GM19455 (cell line): ENCODE measurements around the gene PDE4A.
"Not testable (repeated sequence)": the region's sequence is repeated elsewhere in the genome, so short reads cannot be mapped to it uniquely, and the experiment has no call there.

Experiments
- ATAC-seq: cut with Tn5 transposase; IDR thresholded peaks from one replicate; pipeline ENCODE4 v1.9.1; 2021; ENCODE audit not compliant: unreplicated experiment

PDE4A gene

DNA sequence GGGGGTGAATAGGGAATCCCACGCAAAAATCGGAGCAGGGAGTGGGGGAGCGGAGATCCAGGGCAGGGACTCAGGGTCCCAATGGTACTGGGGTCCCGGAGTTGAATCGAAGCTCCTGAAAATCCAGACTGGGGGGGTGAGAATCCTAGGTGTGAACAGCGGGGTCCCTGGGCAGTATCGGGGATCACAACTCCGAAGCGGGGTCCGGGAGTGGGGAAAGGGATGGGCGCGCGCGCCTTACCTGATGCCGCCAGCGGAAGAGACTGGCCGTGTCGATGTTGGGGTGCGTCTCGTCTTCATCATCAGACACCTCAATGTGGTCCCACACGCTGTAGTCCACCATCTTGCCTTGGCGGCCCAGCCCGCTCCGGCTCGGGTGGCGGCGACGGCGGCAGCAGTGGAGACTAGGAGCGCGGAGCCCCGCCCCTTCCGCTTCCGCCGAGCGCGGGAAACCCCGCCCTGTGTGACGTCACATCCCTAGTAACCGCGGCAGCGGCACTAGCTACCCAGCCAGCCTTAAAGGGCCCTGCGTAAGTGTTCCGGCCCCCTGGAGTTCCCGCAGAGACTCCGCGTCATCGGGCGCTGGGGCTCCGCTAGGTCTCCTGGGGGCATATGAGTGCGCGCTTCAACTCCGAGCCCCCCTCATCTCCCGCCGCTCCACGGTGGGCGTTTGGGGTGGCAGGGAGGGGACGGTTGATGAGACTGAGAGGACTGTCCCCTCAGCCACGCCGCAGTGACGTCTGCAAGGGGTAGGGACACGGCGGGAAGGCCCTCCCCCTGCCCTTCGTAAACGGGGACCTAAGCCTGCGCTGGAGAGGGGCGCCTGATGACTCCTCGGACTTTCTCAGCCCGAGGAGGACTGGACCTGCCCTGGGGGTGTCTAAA lies 17.0 kb upstream of the PDE4A start, which contains the start of gene CDC37:
CDC37 (minus strand) TSS at position 406 of the 885 bp plus-strand sequence; CDS start at position 343, 63 bp downstream.
- ATAC-seq = peak; percentile 76

DNA sequence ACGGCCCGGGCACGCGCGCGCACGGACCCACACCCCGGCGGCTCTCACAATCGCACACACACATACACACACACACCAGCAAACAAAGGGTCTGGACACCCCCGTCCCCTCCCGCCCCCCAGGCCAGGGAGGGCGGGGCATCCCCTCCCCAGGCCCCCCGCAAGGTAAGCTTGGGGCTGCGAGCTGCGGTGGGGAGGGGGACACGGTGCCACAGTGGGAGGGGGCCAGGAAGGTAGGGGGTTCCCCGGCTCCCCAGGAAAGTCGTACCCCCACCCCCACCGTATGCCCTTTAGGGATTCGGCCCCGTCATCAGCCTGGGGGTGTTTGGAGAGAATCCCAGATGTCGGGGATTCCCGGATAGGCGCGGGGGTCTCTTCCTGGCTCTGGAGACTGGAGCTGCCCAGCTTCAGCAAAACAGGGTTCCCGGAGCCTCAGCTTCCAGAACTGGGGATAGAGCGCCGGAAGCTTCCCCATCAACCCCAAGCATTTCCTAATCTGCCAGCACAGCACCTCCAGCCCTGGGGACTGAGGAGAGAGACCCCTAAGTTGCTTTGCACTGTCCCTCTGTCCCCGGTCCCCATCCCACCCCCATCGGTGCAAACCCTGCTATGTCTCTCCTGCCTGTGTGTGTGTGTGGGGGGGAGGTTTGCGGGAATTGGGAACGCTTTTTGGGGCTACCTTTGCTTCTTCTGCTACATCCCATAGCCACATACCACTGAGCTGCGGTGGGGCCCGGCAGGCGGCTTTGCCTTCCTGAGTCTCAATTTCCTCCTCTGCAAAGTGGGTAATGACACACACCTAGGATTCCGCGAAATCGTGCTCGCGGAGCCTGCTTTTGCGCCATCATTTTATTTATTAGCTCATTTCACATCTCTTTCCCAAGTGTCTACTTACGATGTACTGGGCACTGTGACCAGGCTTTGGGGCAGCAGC lies 15.2 kb upstream of the PDE4A start:
- ATAC-seq = no peak

DNA sequence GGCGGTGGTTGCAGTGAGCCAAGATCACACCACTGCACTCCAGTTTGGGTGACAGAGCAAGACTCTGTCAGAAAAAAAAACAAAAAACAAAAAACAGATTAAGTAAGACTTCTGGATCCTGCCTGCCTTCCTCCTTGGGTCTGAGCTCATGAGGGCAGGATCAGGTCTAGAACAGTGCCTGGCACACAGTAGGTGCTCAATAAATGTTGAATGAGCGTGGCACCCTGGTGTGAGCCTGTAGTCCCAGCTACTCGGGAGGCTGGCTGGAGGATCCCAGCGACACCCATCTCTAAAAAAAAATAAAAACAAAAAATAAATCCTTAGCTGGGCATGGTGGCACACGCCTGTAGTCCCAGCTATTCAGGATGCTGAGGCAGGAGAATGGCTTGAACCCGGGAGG lies 14.1 kb upstream of the PDE4A start:
- ATAC-seq = no peak

DNA sequence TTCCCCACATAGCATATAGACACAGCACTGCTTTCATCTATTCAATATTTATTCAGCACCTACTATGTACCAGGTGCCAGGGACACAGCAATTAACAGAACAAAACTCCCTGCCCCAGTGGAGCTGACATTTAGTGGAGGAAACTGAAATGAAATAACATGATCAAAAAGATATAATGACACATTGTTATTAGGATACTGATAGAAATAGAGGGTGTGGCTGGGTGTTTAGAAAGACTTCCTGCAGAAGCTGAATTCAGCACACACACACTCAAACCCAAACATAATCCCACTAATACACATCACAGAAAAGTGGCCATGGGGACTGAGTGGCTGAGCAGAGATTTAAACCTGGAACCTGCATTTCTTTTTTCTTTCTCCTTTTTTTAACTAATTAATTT lies 13.2 kb upstream of the PDE4A start:
- no peak for ATAC-seq

DNA sequence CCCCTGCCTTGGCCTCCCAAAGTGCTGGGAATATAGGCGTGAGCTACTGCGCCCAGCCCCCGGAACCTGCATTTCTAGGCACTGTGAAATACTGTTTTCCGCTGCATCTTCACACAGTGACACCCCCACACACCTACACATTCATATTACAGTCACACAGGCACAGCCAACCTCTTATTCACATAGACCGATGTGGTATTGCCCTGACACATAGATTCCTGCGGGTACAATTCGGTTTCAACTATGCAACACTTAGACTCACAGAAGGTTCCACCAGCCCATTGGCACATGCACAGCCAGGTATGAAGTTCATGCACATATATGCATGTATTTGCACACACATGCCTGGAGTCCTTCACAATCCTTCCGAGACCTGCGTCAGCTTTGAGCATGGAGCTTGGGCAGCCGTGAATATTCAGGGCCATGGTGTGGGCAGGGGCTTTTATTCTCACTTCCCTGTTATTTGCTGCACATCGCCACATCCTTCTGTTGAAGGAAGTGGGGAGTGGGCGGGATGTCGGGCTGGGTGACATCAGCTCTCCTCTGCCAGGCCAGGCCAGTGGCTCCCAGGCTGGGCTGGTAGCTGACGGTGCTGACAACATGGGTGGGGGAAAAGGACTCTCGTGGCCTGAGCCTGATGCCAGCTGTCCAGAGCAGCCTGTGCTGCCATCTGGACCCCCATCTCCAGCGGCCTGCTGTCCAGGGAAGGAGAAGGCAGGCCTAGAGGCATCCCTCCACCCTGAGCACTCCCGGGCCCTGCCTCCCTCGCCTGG lies 11.6 kb upstream of the PDE4A start:
- ATAC-seq = no peak

DNA sequence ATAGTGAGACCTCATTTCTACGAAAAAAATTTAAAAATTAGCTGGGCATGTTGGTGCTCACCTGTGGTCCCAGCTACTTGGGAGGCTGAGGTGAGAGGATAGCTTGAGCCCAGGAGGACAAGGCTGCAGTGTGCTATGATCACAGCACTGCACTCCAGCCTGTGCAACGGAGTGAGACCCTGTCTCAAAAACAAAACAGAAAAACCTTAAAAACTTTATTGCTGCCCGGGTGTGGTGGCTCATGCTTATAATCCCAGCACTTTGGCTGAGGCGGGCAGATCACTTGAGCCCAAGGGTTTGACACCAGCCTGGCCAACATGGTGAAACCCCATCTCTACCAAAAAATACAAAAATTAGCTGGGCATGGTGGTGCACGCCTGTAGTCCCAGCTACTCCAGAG lies 9.1 kb upstream of the PDE4A start:
- not testable (repeated sequence) for ATAC-seq

DNA sequence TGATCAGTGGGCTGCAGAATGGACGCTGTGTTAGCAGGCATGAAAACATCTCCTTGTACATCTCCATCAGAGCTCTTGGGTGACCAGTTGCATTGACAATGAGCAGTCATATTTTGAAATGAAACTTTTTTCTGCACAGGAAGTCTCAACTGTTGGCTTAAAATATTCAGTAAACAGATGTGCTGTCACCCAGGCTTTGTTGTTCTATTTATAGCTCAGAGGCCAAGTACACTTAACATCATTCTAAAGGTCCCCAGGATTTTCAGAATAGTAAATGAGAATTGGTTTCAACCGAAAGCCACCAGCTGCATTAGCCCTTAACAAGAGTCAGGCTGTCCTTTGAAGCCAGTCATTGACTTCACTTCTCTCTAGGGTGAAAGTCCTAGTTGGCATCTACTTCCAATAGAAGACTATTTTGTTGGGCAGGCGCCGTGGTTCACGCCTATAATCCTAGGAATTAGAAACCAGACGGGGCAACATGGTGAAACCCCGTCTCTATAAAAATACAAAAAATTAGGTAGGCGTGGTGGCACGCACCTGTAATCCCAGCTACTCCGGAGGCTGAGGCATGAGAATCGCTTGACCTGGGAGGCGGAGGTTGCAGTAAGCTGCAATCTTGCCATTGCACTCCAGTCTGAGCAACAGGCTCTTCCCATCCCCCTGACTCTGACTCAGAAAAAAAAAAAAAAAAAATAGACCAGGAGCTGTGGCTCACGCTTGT lies 7.9 kb upstream of the PDE4A start:
- peak; percentile 51 for ATAC-seq

DNA sequence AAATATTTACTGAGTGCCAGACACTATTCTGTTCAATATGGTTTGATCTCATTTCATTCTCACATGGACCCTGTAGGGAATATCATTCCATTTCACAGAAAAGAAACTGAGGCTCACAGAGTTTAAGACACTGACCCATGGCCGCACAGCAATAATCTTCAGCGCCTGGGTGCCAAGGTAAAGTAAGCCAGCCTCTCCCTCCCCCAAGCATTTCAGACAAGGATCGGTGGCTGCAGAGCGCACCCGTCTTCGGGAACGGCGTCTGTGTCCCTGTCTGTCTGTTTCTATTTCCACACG lies 4.3 kb upstream of the PDE4A start:
- ATAC-seq = no peak

DNA sequence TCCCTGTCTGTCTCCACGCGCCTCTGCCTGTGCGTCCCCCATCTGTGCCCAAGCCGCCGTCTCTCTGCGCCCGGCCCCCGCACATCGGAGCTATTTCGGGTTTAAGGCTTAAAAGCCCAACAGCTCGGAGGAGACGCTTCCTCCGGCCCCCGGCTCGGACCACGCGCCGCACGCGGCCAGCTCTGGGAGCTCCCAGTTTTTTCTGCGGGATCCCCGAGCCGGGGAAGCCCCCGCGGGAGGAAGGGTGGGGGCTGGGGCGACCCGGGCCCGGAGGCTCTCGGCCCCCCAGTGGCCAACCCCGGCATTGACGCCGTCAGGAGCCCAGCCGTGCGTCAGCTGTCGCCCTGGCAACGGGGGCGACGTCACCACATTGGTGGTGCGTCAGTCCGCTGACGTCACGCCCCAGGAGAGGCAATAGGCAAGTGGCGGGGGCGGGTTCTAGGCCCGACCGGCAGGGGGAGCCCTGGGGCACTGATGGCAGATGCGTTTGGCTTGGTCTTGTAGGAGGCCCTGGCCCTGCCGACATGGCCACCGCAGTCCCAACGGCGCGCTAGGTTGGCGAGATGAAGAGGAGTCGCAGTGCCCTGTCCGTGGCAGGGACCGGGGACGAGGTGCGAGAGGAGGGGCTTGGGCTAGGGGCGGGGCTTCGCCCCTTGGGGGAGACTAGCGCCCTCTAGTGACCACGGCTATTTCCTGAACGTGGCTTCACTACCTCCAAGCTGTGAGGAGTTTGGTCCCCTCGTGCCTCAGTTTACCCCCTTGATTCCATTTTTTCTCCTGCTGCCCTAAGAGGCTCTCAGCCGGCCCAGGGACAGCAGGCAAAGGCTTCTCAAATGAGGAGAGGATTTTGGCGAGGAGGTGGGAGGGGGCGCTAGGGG lies 3.7 kb upstream of the PDE4A start:
- peak; percentile 48 for ATAC-seq

DNA sequence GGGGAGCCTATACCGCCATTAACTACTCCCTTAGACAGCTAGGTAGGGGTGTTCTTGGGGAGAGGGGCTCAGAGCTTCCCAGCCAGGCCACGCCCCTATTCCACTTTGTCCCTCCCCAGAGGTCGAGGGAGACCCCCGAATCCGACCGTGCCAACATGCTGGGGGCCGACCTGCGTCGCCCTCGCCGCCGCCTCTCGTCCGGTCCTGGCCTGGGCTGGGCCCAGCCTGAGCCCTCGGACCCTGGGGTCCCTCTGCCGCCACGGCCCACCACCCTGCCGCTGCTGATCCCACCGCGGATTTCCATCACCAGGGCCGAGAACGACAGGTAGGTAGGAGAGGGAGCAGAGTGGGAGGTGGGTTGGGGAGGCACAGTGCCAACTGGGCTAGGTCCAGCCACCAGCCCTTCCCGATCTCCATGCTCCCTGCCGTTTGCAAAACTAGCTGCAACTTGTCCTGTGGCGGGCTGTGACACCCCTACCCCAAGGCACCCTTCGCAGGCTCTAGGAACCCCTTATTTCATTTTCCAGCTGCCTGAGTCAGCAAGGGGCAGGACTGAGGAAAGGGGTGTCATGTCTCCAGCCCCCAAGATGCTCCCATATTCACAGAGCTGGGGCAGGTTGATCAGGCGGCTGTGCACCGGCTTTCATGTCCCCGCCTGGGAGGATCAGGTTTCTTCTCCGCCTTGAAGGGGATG lies 2.6 kb upstream of the PDE4A start:
- no peak for ATAC-seq

DNA sequence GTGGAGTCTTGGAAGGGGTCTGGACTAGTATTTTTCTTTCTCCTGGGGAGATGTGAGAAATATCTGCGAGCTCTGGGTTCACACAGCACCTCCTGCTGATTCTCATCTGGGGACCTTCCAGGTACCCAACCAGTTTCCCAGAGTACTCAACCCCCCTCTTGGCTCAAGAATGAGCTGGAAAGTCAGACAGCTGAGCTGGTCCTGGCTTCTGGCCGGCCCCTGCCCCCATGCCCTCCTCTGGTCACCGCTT lies 2.2 kb upstream of the PDE4A start:
- ATAC-seq = no peak

DNA sequence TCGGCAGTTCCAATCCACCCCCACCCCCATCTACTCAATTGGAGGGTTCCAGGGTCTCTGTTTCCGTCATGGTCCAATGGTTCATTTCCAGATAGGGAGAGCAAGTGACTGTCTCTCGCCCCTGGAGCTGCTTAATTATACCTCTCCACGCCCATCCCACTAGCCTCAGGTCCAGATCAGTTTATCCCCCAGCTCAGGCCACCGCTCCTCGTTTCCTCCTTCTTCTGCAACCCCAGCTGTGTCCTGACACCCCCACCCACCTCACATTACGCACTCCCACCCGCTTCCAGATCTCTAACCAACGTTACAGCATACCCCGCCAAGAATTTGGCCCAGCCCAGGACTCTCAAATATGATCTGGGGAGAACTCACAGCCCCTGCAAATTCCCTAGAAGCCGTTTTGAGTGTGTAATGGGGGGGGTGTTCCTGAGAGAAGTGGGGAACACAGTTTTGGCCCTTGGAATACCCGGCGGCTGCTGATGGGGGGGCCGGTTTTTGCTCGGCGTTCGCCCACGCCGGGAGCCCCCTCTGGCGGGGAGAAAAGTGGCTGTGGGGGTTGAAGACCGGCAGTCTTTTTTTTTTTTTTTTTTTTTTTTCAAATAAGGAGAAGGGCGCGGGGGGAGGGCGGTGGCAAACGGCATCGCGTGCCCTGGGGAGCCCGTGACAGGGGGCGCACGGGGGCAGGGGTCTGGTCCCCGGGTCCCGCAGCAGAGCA lies 1.7 kb upstream of the PDE4A start:
- no peak for ATAC-seq

DNA sequence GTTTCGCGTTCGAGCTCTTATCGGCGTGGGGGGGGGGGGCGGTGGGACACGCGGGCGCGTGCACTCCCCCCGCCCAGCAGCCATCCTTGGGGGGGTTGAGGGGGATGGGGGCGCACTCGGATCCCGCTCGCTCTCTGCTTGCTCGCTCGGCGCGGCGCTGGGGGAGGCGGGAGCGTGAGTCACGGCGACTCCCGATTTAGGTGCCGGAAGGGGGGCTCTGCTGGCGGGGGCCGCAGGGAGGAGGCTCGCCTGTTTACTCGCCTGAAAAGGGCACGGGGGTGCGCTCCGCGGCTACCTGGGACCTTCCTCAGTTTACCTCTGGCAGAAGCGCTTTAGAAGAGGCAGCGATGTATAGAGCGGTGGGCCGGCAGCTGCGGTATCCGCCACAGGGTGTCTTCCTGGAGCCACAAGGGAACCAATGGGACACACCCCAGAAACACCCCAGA lies 1.1 kb upstream of the PDE4A start:
- ATAC-seq = no peak

DNA sequence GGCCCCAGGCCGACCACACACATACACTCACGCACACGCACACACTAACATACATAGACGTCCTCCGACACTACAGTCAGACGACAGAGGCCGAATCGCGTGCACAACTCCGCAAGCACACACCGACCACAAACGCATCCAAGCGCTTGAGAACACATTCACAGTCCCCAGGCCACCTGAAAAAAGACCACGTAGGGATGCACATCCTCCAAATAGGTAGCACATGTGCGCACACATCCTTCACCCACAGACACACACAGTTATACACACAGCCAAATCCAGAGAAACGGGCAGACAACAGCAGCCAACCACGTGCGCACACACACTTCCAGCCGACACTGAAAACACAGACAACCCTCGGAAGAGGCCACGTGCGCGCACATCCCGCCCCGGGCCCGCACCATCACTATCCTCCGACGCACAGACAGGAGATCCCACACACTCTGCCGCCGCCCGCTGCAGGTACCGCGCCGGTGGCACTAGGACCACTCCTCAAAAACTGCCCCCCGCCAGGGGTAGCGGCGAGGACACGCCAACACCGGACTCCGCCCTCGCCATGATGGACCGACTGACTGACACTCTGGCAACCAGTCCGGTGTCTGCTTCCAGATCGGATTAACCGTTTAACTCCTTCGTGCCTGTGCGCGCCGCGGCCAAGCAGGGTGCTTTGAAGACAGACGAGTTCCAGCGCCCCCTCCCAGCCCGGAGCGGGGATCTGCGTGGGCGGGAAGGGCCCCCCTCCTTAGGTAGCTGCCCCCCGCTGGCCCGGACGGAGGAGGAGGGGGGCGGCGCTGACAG lies 493 bp upstream of the PDE4A start:
- ATAC-seq = no peak

DNA sequence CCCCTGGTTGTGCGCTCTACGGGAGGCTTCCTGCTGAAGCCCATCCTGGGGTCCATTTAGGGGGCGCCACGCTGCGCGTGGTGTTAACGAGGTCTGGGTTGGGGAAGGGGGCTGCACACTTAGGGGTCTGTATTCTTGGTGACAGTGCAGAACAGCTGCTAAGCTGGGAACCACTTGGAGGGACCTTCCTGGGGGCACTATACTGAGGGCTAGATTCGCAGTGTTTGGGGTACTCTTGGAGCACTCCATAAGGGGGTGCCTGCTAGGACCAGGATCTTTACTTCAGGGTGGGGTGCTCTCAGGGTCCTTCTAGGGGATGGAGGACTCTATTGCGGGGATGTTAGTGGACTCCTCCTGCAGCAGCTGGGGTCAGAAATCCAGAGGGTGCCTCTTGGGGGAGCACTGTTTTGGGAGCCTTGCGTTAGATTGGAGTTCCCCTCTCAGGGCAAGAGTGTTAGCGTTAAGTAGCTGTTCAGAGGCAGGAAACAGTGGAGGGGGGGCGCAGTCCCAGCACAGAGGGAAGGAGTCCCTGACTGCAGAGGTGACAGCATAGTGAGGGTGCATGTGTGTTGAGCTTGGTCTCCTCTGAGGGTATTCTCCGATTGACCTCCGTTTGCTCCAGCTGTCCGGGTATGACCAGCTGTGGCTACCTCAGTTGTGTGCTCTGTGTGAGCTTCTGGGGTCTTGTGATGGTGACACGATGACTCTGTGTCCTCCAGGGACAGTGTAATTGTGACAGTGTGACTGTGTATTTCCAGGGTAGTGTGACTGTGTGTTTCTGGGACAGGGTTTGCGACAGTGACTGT lies 1.1 kb downstream of the PDE4A start:
- no peak for ATAC-seq

DNA sequence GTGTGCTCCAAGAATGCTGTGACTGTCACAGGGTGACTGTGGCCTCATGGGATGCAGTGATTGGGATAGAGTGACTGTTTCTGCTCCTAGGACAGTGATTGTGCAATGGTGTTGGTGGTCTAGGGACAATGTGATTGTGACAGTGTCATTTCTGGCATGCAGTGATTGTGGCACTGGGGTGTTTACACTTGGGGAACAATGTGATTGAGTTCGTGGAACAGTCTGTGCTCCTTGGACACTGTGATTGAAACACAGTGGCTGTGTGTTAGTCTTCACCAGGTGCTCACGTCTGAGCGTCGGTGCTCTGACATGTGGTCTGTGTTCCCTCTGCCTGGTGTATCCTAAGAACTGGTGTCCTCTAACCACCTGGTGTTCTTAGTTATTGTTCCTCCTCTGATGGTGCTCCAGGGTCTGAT lies 1.7 kb downstream of the PDE4A start:
- no peak for ATAC-seq

DNA sequence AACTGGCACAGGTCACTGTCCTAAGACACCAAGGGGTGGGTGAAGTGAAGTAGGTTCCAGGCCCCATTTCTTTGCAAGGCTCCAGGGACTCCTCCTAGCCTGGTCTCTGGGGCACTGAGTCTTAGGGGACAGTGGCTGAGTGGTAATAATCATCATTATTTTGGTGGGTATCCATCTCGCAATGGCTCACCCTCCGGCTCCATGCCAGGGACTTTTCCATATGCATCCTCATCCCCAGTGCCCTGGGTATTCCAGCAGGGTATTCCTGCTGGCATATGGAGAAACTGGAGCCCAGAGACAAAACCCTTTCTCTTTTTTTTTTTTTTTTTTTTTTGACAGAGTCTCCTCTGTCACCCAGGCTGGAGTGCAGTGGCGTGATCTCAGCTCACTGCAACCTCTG lies 2.5 kb downstream of the PDE4A start:
- no peak for ATAC-seq
